ENCODE results near the gene NFIB. TPM values are rescaled to one million over a fixed set of nuclear protein-coding genes. Genes with fewer than 3 reads are reported as not detected.

Gene NFIB
- polyA plus RNA-seq, 1 donor (not counting 4 experiments of a cell fraction or from before 2014, with no cell fraction given), result 8.9 TPM

GRCh38 chr9:14275331-14275730, 38.6 kb downstream of the NFIB start:
- Histone ChIP-seq H3K9me3 (ENCODE audit: control insufficient read depth, low read depth, low read length) (no peaks in the 10 kb centered on the region), H3K36me3 (ENCODE audit: control insufficient read depth in 2 of 2, extremely low read depth in 1 of 2, insufficient read depth in 2 of 2, low read length in 2 of 2) (no peaks in the 10 kb centered on the region), H3K9me1 (ENCODE audit: control insufficient read depth, extremely low read depth, insufficient read depth, low read length) (no peaks in the 10 kb centered on the region), H3K4me3 (ENCODE audit: control insufficient read depth in 2 of 3, extremely low read depth in 1 of 3, insufficient read depth in 2 of 3, low read depth in 1 of 3, low read length in 3 of 3) (no peak overlapping the region), H4K20me1 (ENCODE audit: control insufficient read depth, extremely low read depth, insufficient read depth, low read length) (no peaks in the 10 kb centered on the region), H3K27me3 (ENCODE audit: control insufficient read depth, extremely low read depth, insufficient read depth, low read length) (no peaks in the 10 kb centered on the region), H3K27ac (ENCODE audit: control insufficient read depth, insufficient read depth, low read length) (peak overlapping the region; percentile 91), H3K4me2 (ENCODE audit: control insufficient read depth, extremely low read depth, insufficient read depth, low read depth, low read length) (peak overlapping the region; percentile 88), H2AFZ (ENCODE audit: control insufficient read depth, low read length) (peak overlapping the region; percentile 7), H3K79me2 (ENCODE audit: control insufficient read depth, insufficient read depth, low read length) (peaks cover 30% of the 10 kb centered on the region), H3K4me1 (ENCODE audit: control insufficient read depth, extremely low read depth, insufficient read depth, low read length) (peaks cover 83% of the 10 kb centered on the region), H3K9ac (ENCODE audit: control insufficient read depth, extremely low read depth, insufficient read depth, low read length) (no peak overlapping the region)
- FAIRE-seq (peak; percentile 72), DNase-seq (ENCODE audit: low read depth, low spot score) (no peak)
- dilution Hi-C loops (cut with MboI; ENCODE audit: extremely low pct_ligation_motif_present, low sequenced_read_pairs), result no loop called here
- no peak for TF ChIP-seq CTCF (optimal IDR thresholded peaks at IDR 0.05 in 1 of 3, IDR thresholded peaks at IDR 0.05 in 1 of 3, conservative IDR thresholded peaks at IDR 0.05 in 1 of 3; ENCODE audit: extremely low read depth in 1 of 3, insufficient read depth in 2 of 3, low read length in 3 of 3)

- H3K27ac ChIP-seq (ENCODE audit: control insufficient read depth, insufficient read depth, low read length), result peak overlapping the region; percentile 91
- no peak overlapping the region for H2AFZ ChIP-seq (ENCODE audit: control insufficient read depth, low read length)
- peak overlapping the region in 2 of 3 experiments; percentile 34 to 36 for H3K4me3 ChIP-seq (ENCODE audit: control insufficient read depth in 2 of 3, extremely low read depth in 1 of 3, insufficient read depth in 2 of 3, low read depth in 1 of 3, low read length in 3 of 3)
- H3K9me1 ChIP-seq (ENCODE audit: control insufficient read depth, extremely low read depth, insufficient read depth, low read length), result no peaks in the 10 kb centered on the region
- TF ChIP-seq EZH2 (IDR thresholded peaks at IDR 0.05; ENCODE audit: low read length), result no peak
- TF ChIP-seq CTCF (optimal IDR thresholded peaks at IDR 0.05 in 1 of 3, IDR thresholded peaks at IDR 0.05 in 1 of 3, conservative IDR thresholded peaks at IDR 0.05 in 1 of 3; ENCODE audit: extremely low read depth in 1 of 3, insufficient read depth in 2 of 3, low read length in 3 of 3), result no peak
- H3K9ac ChIP-seq (ENCODE audit: control insufficient read depth, extremely low read depth, insufficient read depth, low read length), result peak overlapping the region; percentile 10
- dilution Hi-C loops (cut with MboI; ENCODE audit: extremely low pct_ligation_motif_present, low sequenced_read_pairs), result no loop called here
- H3K4me1 ChIP-seq (ENCODE audit: control insufficient read depth, extremely low read depth, insufficient read depth, low read length), result peaks cover 73% of the 10 kb centered on the region
- DNase-seq (ENCODE audit: low read depth, low spot score) (no peak), FAIRE-seq (peak; percentile 79)
- H3K4me2 ChIP-seq (ENCODE audit: control insufficient read depth, extremely low read depth, insufficient read depth, low read depth, low read length), result peak overlapping the region; percentile 88
- no peaks in the 10 kb centered on the region for H4K20me1 ChIP-seq (ENCODE audit: control insufficient read depth, extremely low read depth, insufficient read depth, low read length)
- H3K27me3 ChIP-seq (ENCODE audit: control insufficient read depth, extremely low read depth, insufficient read depth, low read length), result no peaks in the 10 kb centered on the region
- H3K36me3 ChIP-seq (ENCODE audit: control insufficient read depth in 2 of 2, extremely low read depth in 1 of 2, insufficient read depth in 2 of 2, low read length in 2 of 2), result no peaks in the 10 kb centered on the region
- no peaks in the 10 kb centered on the region for H3K9me3 ChIP-seq (ENCODE audit: control insufficient read depth, low read depth, low read length)
- peaks cover 24% of the 10 kb centered on the region for H3K79me2 ChIP-seq (ENCODE audit: control insufficient read depth, insufficient read depth, low read length)
Measured at GRCh38 chr9:14273696-14274121, 40.2 kb downstream of the NFIB start.

Measured in keratinocyte (primary cell).